GM23338 (cell line): ENCODE measurements around the gene AQP4. TPM values are rescaled to one million over a fixed set of nuclear protein-coding genes. Genes with fewer than 3 reads are reported as not detected.

Experiments
- ATAC-seq: fragments of 200-7000 bp; cut with Tn5 transposase; 3 replicates; pipeline ENCODE4 v1.9.1; 2020
- DNase-seq: peaks from one replicate; pipeline ENCODE4 v3.0.0-alpha.2; 2015; ENCODE audit warnings: low spot score
- H2AFZ ChIP-seq: fragments of 200-600 bp; sonication (generic); 2 replicates; pipeline ENCODE4 v1.8.0; 2016; ENCODE audit warnings: antibody characterized with exemption, mild to moderate bottlenecking, moderate library complexity
- H3F3A ChIP-seq: fragments of 200-600 bp; sonication (generic); replicated peaks from 2 replicates; pipeline ENCODE4 v1.8.0; 2017; ENCODE audit warnings: antibody characterized with exemption, mixed run types, low read depth
- H3K27ac ChIP-seq: fragments of 200-600 bp; sonication (generic); 2 replicates; pipeline ENCODE4 v1.6.1; 2016; ENCODE audit warnings: low read depth
- H3K27me3 ChIP-seq: fragments of 200-600 bp; sonication (generic); 2 replicates; pipeline ENCODE4 v1.8.0; 2016; ENCODE audit warnings: mild to moderate bottlenecking, mixed run types, moderate library complexity; ENCODE audit not compliant: insufficient read depth
- H3K36me3 ChIP-seq: fragments of 200-600 bp; sonication (generic); 2 replicates; pipeline ENCODE4 v1.8.0; 2016; ENCODE audit warnings: mild to moderate bottlenecking; ENCODE audit not compliant: insufficient read depth
- H3K4me1 ChIP-seq: fragments of 200-600 bp; sonication (generic); 2 replicates; pipeline ENCODE4 v1.8.0; 2016; ENCODE audit warnings: mild to moderate bottlenecking, moderate library complexity; ENCODE audit not compliant: insufficient read depth
- H3K4me2 ChIP-seq: fragments of 200-600 bp; sonication (generic); 2 replicates; pipeline ENCODE4 v1.7.1; 2017; ENCODE audit warnings: mixed run types
- H3K4me3 ChIP-seq: fragments of 200-600 bp; sonication (generic); 2 replicates; pipeline ENCODE4 v1.6.1; 2016; ENCODE audit warnings: mixed run types
- H3K79me2 ChIP-seq: fragments of 200-600 bp; sonication (generic); replicated peaks from 2 replicates; pipeline ENCODE4 v1.8.0; 2017; ENCODE audit warnings: mild to moderate bottlenecking; ENCODE audit not compliant: insufficient read depth
- H3K9me2 ChIP-seq: fragments of 200-600 bp; sonication (generic); 2 replicates; pipeline ENCODE4 v1.8.0; 2017; ENCODE audit not compliant: insufficient read depth
- H4K20me1 ChIP-seq: fragments of 200-600 bp; sonication (generic); replicated peaks from 2 replicates; pipeline ENCODE4 v1.8.0; 2017; ENCODE audit warnings: mild to moderate bottlenecking; ENCODE audit not compliant: insufficient read depth
- H3K27ac Mint-ChIP-seq: 2 replicates; pipeline ENCODE4 v1.8.0; 2020; ENCODE audit warnings: inconsistent platforms, mild to moderate bottlenecking, moderate library complexity, mixed read lengths
- H3K27me3 Mint-ChIP-seq: 3 replicates; pipeline ENCODE4 v1.8.0; 2022; ENCODE audit warnings: low read depth, mild to moderate bottlenecking, moderate library complexity, mixed read lengths, inconsistent platforms; ENCODE audit not compliant: insufficient read depth, poor library complexity
- H3K36me3 Mint-ChIP-seq: 3 replicates; pipeline ENCODE4 v1.8.0; 2021; ENCODE audit warnings: low read depth, mild to moderate bottlenecking, inconsistent platforms, moderate library complexity, mixed read lengths
- H3K4me1 Mint-ChIP-seq: 3 replicates; pipeline ENCODE4 v1.8.0; 2020; ENCODE audit warnings: mild to moderate bottlenecking, inconsistent platforms, mixed read lengths
- H3K4me3 Mint-ChIP-seq: 3 replicates; pipeline ENCODE4 v1.8.0; 2021; ENCODE audit warnings: moderate library complexity, mild to moderate bottlenecking, inconsistent platforms, mixed read lengths
- H3K9me3 Mint-ChIP-seq: 3 replicates; pipeline ENCODE4 v1.8.0; 2020; ENCODE audit warnings: moderate library complexity, mild to moderate bottlenecking, inconsistent platforms, mixed read lengths
- CREB1 ChIP-seq: fragments of 250-450 bp; sonication (Bioruptor Pico); IDR thresholded peaks from 2 replicates; pipeline ENCODE4 v1.5.0; 2020; ENCODE audit warnings: low read depth, mild to moderate bottlenecking, moderate library complexity
- CTCF ChIP-seq, 2 experiments: fragments of 200-600 bp in 1 of 2; sonication (generic) in 1 of 2; conservative IDR thresholded peaks; 2 replicates each; pipeline versions ENCODE4 v1.5.1 to v1.6.1; 2016 to 2017; ENCODE audit warnings: antibody characterized with exemption in 2 of 2, low read depth in 2 of 2, mild to moderate bottlenecking in 2 of 2, moderate library complexity in 1 of 2
- EZH2phosphoT487 ChIP-seq: fragments of 200-600 bp; sonication (generic); IDR thresholded peaks from one replicate; pipeline ENCODE4 v1.8.1; 2018; ENCODE audit warnings: antibody characterized with exemption; ENCODE audit not compliant: unreplicated experiment
- NANOG ChIP-seq: IDR thresholded peaks from 2 replicates; pipeline ENCODE4 v1.6.1; 2016; ENCODE audit warnings: antibody characterized with exemption, borderline replicate concordance
- POLR2AphosphoS5 ChIP-seq: IDR thresholded peaks from 2 replicates; pipeline ENCODE4 v1.6.1; 2016; ENCODE audit warnings: antibody characterized with exemption, low read depth
- REST ChIP-seq: IDR thresholded peaks from one replicate; pipeline ENCODE4 v1.6.1; 2018; ENCODE audit warnings: antibody characterized with exemption; ENCODE audit not compliant: unreplicated experiment
- STAT1 ChIP-seq: IDR thresholded peaks from one replicate; pipeline ENCODE4 v1.6.1; 2016; ENCODE audit warnings: antibody characterized with exemption; ENCODE audit not compliant: unreplicated experiment
- ZNF114 ChIP-seq: fragments of 250-450 bp; sonication (Bioruptor Pico); IDR thresholded peaks from 2 replicates; pipeline ENCODE4 v1.5.0; 2020; ENCODE audit warnings: mild to moderate bottlenecking, moderate library complexity
- ZNF331 ChIP-seq: fragments of 250-450 bp; sonication (Bioruptor Pico); IDR thresholded peaks from 2 replicates; pipeline ENCODE4 v1.5.0; 2020; ENCODE audit warnings: low read depth, mild to moderate bottlenecking, moderate library complexity
- polyA plus RNA-seq: library from polyadenylated mRNA; unstranded; fragments of >200 nt; fragmentation: Nextera tagmentation; extraction: Ambion mirVana; gene quantifications from 2 replicates; pipeline ENCODE4 v1.2.1, GENCODE V29; 2016
- total RNA-seq: library from RNA; depleted of rRNA; stranded (reverse); fragments of >200 nt; shearing (Covaris generic); gene quantifications from 2 replicates; pipeline ENCODE4 v1.2.3, GENCODE V29; 2014

The AQP4 gene
- total and polyA plus RNA-seq, 2 experiments from 2014 or later: 1.1 to 3.8 TPM

GRCh38 chr18:26806224-26806623 is 59.3 kb downstream of the AQP4 start (continued):
- TF ChIP-seq EZH2phosphoT487 (no peak), REST (no peak), NANOG (no peak), POLR2AphosphoS5 (no peak), ZNF114 (CRISPR knock-in tag) (no peak), CREB1 (CRISPR knock-in tag) (no peak), ZNF331 (CRISPR knock-in tag) (no peak)

GRCh38 chr18:26804519-26804918 is 61.0 kb downstream of the AQP4 start:
- Histone ChIP-seq H3K4me3 (no peak overlapping the region), H3K27me3 (no peaks in the 10 kb centered on the region), H3K27ac (no peak overlapping the region), H3K4me2 (no peak overlapping the region), H2AFZ (no peak overlapping the region), H3K9me2 (peaks cover 6% of the 10 kb centered on the region; the same call in 1 of the 2 replicates), H4K20me1 (no peaks in the 10 kb centered on the region), H3K4me1 (no peaks in the 10 kb centered on the region), H3F3A (no peaks in the 10 kb centered on the region), H3K36me3 (no peaks in the 10 kb centered on the region), H3K79me2 (no peaks in the 10 kb centered on the region)
- Mint-ChIP-seq H3K4me3 (no peak overlapping the region), H3K36me3 (no peaks in the 10 kb centered on the region; the same call in 2 of the 3 replicates), H3K4me1 (peaks cover 7% of the 10 kb centered on the region; the same call in 2 of the 3 replicates), H3K27me3 (no peaks in the 10 kb centered on the region), H3K9me3 (no peaks in the 10 kb centered on the region; the same call in 2 of the 3 replicates), H3K27ac (no peak overlapping the region)
- DNase-seq (peak; percentile 33), ATAC-seq (peak; percentile 46)
- TF ChIP-seq CTCF (conservative IDR thresholded peaks at IDR 0.05; ENCODE audit: low read depth in 2 of 2) (peak; percentile 66 to 67), STAT1 (no peak)

- TF ChIP-seq STAT1 (no peak), CTCF (conservative IDR thresholded peaks at IDR 0.05; ENCODE audit: low read depth in 2 of 2) (peak; percentile 47 to 60)
- no peaks in the 10 kb centered on the region for H3K27me3 Mint-ChIP-seq
- Histone ChIP-seq H3K9me2 (peaks cover 6% of the 10 kb centered on the region; the same call in 1 of the 2 replicates), H3K36me3 (no peaks in the 10 kb centered on the region), H3K4me1 (no peaks in the 10 kb centered on the region), H3K4me2 (no peak overlapping the region), H2AFZ (no peak overlapping the region), H3K27ac (no peak overlapping the region), H3K4me3 (no peak overlapping the region), H4K20me1 (no peaks in the 10 kb centered on the region), H3K79me2 (no peaks in the 10 kb centered on the region), H3K27me3 (no peaks in the 10 kb centered on the region), H3F3A (no peaks in the 10 kb centered on the region)
- DNase-seq: peak; percentile 43
- H3K36me3 Mint-ChIP-seq: no peaks in the 10 kb centered on the region; the same call in 2 of the 3 replicates
- H3K4me1 Mint-ChIP-seq: peaks cover 7% of the 10 kb centered on the region; the same call in 2 of the 3 replicates
- no peak overlapping the region for H3K4me3 Mint-ChIP-seq
- no peaks in the 10 kb centered on the region; the same call in 2 of the 3 replicates for H3K9me3 Mint-ChIP-seq
- no peak for ATAC-seq
- H3K27ac Mint-ChIP-seq: no peak overlapping the region
These were observed 61.9 kb downstream of the AQP4 start for GRCh38 chr18:26803643-26804042.
